H9 (cell line): ENCODE measurements around the gene NUP214. TPM values are rescaled to one million over a fixed set of nuclear protein-coding genes. Genes with fewer than 3 reads are reported as not detected.

Source experiments
- DNase-seq: peaks from one replicate; pipeline ENCODE4 v3.0.0-alpha.2; 2017
- H2AFZ ChIP-seq: one replicate; pipeline ENCODE4 v1.6.1; 2013; ENCODE audit warnings: mild to moderate bottlenecking, low read length, control low read depth, moderate library complexity
- H2AK5ac ChIP-seq: 2 replicates; pipeline ENCODE4 v1.6.1; 2013; ENCODE audit warnings: low read length, control low read depth, mixed read lengths; ENCODE audit not compliant: insufficient read length
- H2BK120ac ChIP-seq: one replicate; pipeline ENCODE4 v1.6.1; 2013; ENCODE audit warnings: low read depth, mild to moderate bottlenecking, low read length, control low read depth, inconsistent platforms; ENCODE audit not compliant: poor library complexity, severe bottlenecking
- H2BK12ac ChIP-seq: 2 replicates; pipeline ENCODE4 v1.6.1; 2013; ENCODE audit warnings: low read length, control low read depth, mixed read lengths, low read depth; ENCODE audit not compliant: insufficient read length
- H2BK15ac ChIP-seq: 2 replicates; pipeline ENCODE4 v1.6.1; 2013; ENCODE audit warnings: low read depth, low read length, control low read depth
- H2BK20ac ChIP-seq: one replicate; pipeline ENCODE4 v1.6.1; 2013; ENCODE audit warnings: low read depth, mild to moderate bottlenecking, low read length, control low read depth, inconsistent platforms; ENCODE audit not compliant: poor library complexity, severe bottlenecking
- H2BK5ac ChIP-seq: 2 replicates; pipeline ENCODE4 v1.6.1; 2013; ENCODE audit warnings: low read length, control low read depth, mixed read lengths; ENCODE audit not compliant: insufficient read length
- H3K14ac ChIP-seq: 2 replicates; pipeline ENCODE4 v1.6.1; 2013; ENCODE audit warnings: low read length, control low read depth; ENCODE audit not compliant: insufficient read depth
- H3K18ac ChIP-seq: 2 replicates; pipeline ENCODE4 v1.6.1; 2013; ENCODE audit warnings: low read depth, mild to moderate bottlenecking, mixed read lengths, low read length, control low read depth; ENCODE audit not compliant: insufficient read length
- H3K23ac ChIP-seq: 2 replicates; pipeline ENCODE4 v1.6.1; 2013; ENCODE audit warnings: low read length, control low read depth, mixed read lengths, low read depth; ENCODE audit not compliant: insufficient read length
- H3K23me2 ChIP-seq: 2 replicates; pipeline ENCODE4 v1.6.1; 2013; ENCODE audit warnings: low read depth, mild to moderate bottlenecking, mixed read lengths, low read length, control low read depth; ENCODE audit not compliant: insufficient read length, poor library complexity, severe bottlenecking
- H3K27ac ChIP-seq: 2 replicates; pipeline ENCODE4 v1.5.1; 2013; ENCODE audit warnings: low read length, control low read depth, mixed read lengths, low read depth; ENCODE audit not compliant: insufficient read length
- H3K27me3 ChIP-seq: 2 replicates; pipeline ENCODE4 v1.6.1; 2013; ENCODE audit warnings: low read length, control low read depth, inconsistent platforms; ENCODE audit not compliant: insufficient read depth
- H3K4ac ChIP-seq: 2 replicates; pipeline ENCODE4 v1.6.1; 2013; ENCODE audit warnings: low read depth, mild to moderate bottlenecking, control low read depth, inconsistent platforms, low read length, moderate library complexity
- H3K4me1 ChIP-seq: 2 replicates; pipeline ENCODE4 v1.6.1; 2013; ENCODE audit warnings: low read length, control low read depth, inconsistent platforms; ENCODE audit not compliant: insufficient read depth
- H3K4me2 ChIP-seq: 2 replicates; pipeline ENCODE4 v1.6.1; 2013; ENCODE audit warnings: low read length, control low read depth, mixed read lengths; ENCODE audit not compliant: insufficient read length, insufficient read depth
- H3K56ac ChIP-seq: 2 replicates; pipeline ENCODE4 v1.6.1; 2013; ENCODE audit warnings: low read depth, mild to moderate bottlenecking, mixed read lengths, low read length, control low read depth; ENCODE audit not compliant: insufficient read length
- H3K79me1 ChIP-seq: 2 replicates; pipeline ENCODE4 v1.6.1; 2013; ENCODE audit warnings: low read depth, mild to moderate bottlenecking, moderate library complexity, low read length, control low read depth, inconsistent platforms; ENCODE audit not compliant: insufficient read depth, poor library complexity, severe bottlenecking
- H3K79me2 ChIP-seq: 2 replicates; pipeline ENCODE4 v1.6.1; 2013; ENCODE audit warnings: low read length, control low read depth, inconsistent platforms; ENCODE audit not compliant: insufficient read depth
- H3K9ac ChIP-seq: 2 replicates; pipeline ENCODE4 v1.6.1; 2013; ENCODE audit warnings: low read length, control low read depth, mixed read lengths; ENCODE audit not compliant: insufficient read length; ENCODE audit errors: extremely low read depth
- H3K9me3 ChIP-seq: one replicate; pipeline ENCODE4 v1.6.1; 2013; ENCODE audit warnings: low read depth, low read length, inconsistent platforms; ENCODE audit not compliant: control insufficient read depth
- H3T11ph ChIP-seq: one replicate; pipeline ENCODE4 v1.6.1; 2013; ENCODE audit warnings: mild to moderate bottlenecking, low read length, control low read depth, inconsistent platforms
- H4K20me1 ChIP-seq: one replicate; pipeline ENCODE4 v1.6.1; 2013; ENCODE audit not compliant: control insufficient read depth, insufficient read length, insufficient read depth
- H4K5ac ChIP-seq: 2 replicates; pipeline ENCODE4 v1.6.1; 2013; ENCODE audit warnings: low read depth, mild to moderate bottlenecking, mixed read lengths, low read length, control low read depth; ENCODE audit not compliant: insufficient read length
- H4K8ac ChIP-seq: replicated peaks from 2 replicates; pipeline ENCODE4 v1.6.1; 2013; ENCODE audit warnings: low read length, control low read depth, mixed read lengths, low read depth; ENCODE audit not compliant: insufficient read length
- H4K91ac ChIP-seq: 2 replicates; pipeline ENCODE4 v1.6.1; 2013; ENCODE audit warnings: low read depth, mild to moderate bottlenecking, moderate library complexity, mixed read lengths, low read length, control low read depth; ENCODE audit not compliant: insufficient read length
- H3K27ac Mint-ChIP-seq, 3 experiments: 2 replicates in 2 of 3; 3 replicates in 1 of 3; pipeline ENCODE4 v1.8.0; 2020 to 2021; ENCODE audit warnings: mixed read lengths in 3 of 3, mild to moderate bottlenecking in 1 of 3, moderate library complexity in 1 of 3
- H3K27me3 Mint-ChIP-seq: 2 replicates; pipeline ENCODE4 v1.8.0; 2021; ENCODE audit warnings: low read depth, mild to moderate bottlenecking, moderate library complexity, mixed read lengths
- H3K36me3 Mint-ChIP-seq, 3 experiments: 2 replicates in 2 of 3; 3 replicates in 1 of 3; pipeline ENCODE4 v1.8.0; 2020 to 2021; ENCODE audit warnings: low read depth in 3 of 3, mixed read lengths in 3 of 3; ENCODE audit not compliant: insufficient read depth in 1 of 3
- H3K4me1 Mint-ChIP-seq, 2 experiments: 2 replicates each; pipeline ENCODE4 v1.8.0; 2020; ENCODE audit warnings: mixed read lengths in 2 of 2
- H3K4me3 Mint-ChIP-seq, 2 experiments: 2 replicates in 1 of 2; 3 replicates in 1 of 2; pipeline ENCODE4 v1.8.0; 2020 to 2021; ENCODE audit warnings: mild to moderate bottlenecking in 2 of 2, mixed read lengths in 2 of 2, moderate library complexity in 1 of 2
- H3K9me3 Mint-ChIP-seq, 2 experiments: 2 replicates in 1 of 2; 3 replicates in 1 of 2; pipeline ENCODE4 v1.8.0; 2020; ENCODE audit warnings: mild to moderate bottlenecking in 2 of 2, mixed read lengths in 2 of 2, moderate library complexity in 1 of 2
- WGBS: extraction: QIAGEN DNeasy Blood & Tissue Kit; methylation state at CpG from one replicate; pipeline ENCODE4 v1.1.7; 2013; ENCODE audit warnings: missing lambda C conversion rate, low lambda C conversion rate, mixed read lengths; ENCODE audit not compliant: insufficient read length; ENCODE audit errors: extremely low coverage; 5-methylcytosine and 5-hydroxymethylcytosine counted together
- total RNA-seq: library from RNA; stranded (reverse); gene quantifications from 2 replicates; pipeline ENCODE4 v1.2.1, GENCODE V29; 2021
- TF ChIP-seq, protein P1 (sequence below): fragments of 200-600 bp; sonication (generic); conservative IDR thresholded peaks from 3 replicates; pipeline ENCODE4 v1.8.0; 2021; ENCODE audit warnings: antibody characterized with exemption, mild to moderate bottlenecking

NUP214 gene
- total RNA-seq, 1 experiment from 2014 or later: 53.8 TPM

DNA sequence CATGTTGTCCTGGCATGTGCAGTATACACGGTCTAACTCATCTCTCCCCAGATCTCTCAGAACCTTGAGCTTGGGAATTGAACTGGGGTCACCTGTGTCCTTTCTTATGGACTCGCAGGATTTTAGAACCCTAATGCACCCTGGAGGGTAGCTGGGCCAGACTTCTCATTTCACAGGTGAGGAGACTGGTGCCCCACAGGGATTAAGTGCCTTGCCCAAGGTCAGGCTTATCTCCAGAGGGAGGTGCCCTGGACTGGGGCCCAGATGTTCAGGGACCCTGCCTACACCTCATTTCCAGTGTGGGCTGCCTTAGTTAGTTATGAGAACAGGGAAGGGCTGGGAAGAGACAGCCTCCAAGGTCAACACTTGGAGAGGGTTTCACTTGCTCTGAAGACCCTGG is 4.0 kb upstream of the NUP214 start:
- Histone ChIP-seq H2BK5ac (no peak overlapping the region), H3K56ac (no peak overlapping the region), H2BK12ac (no peak overlapping the region), H3K18ac (no peak overlapping the region), H3K9me3 (no peaks in the 10 kb centered on the region), H3K9ac (no peak overlapping the region), H3K4me2 (no peak overlapping the region), H2BK15ac (no peak overlapping the region), H3K27me3 (no peaks in the 10 kb centered on the region), H3K4me1 (no peaks in the 10 kb centered on the region), H3K14ac (no peak overlapping the region), H2BK120ac (no peak overlapping the region), H3K27ac (no peak overlapping the region), H3T11ph (no peak overlapping the region), H4K91ac (no peak overlapping the region), H2AFZ (no peak overlapping the region), H3K79me2 (peaks cover 6% of the 10 kb centered on the region; the same call in 1 of the 2 replicates), H3K4ac (no peak overlapping the region), H4K8ac (no peak overlapping the region), H2BK20ac (no peak overlapping the region), H2AK5ac (no peak overlapping the region), H3K23me2 (peaks cover 10% of the 10 kb centered on the region), H3K79me1 (peaks cover 4% of the 10 kb centered on the region), H3K23ac (no peak overlapping the region), H4K5ac (no peak overlapping the region), H4K20me1 (no peaks in the 10 kb centered on the region)
- Mint-ChIP-seq H3K9me3 (no peaks in the 10 kb centered on the region; a peak in 1 of 5 replicates), H3K27me3 (no peaks in the 10 kb centered on the region), H3K4me3 (no peak overlapping the region), H3K4me1 (peaks cover 9 to 10% of the 10 kb centered on the region in 2 experiments), H3K27ac (no peak overlapping the region), H3K36me3 (peaks cover 26 to 59% (median 53%) of the 10 kb centered on the region in 3 experiments)
- no CpG with 5 or more reads among the region's 2 CpGs for WGBS
- TF ChIP-seq, protein P1, sequence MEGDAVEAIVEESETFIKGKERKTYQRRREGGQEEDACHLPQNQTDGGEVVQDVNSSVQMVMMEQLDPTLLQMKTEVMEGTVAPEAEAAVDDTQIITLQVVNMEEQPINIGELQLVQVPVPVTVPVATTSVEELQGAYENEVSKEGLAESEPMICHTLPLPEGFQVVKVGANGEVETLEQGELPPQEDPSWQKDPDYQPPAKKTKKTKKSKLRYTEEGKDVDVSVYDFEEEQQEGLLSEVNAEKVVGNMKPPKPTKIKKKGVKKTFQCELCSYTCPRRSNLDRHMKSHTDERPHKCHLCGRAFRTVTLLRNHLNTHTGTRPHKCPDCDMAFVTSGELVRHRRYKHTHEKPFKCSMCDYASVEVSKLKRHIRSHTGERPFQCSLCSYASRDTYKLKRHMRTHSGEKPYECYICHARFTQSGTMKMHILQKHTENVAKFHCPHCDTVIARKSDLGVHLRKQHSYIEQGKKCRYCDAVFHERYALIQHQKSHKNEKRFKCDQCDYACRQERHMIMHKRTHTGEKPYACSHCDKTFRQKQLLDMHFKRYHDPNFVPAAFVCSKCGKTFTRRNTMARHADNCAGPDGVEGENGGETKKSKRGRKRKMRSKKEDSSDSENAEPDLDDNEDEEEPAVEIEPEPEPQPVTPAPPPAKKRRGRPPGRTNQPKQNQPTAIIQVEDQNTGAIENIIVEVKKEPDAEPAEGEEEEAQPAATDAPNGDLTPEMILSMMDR: no peak
- no peak for DNase-seq
